ENCODE data around the gene FAT1.

DNA sequence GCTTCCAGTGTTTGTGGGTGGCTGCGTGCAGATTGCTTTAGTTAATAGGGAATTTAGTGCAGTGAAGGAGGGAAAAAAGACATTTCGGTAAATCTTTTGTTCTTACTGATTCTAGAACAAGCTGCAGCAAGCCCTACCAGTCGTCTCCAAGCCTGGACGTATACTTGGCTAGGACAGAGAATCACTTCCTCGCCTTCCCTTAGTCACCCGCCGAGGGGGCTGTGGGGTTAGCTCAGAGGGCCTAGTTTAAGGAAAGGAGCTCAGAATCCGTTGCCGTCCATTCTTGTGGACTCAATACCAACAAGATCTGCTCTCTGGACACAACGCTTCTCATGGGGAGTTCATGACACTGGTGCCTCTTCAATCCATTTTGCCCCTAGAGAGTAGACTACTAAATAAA is 36.3 kb upstream of the FAT1 start:
- TF ChIP-seq POLR2AphosphoS5 (IDR thresholded peaks at IDR 0.05; ENCODE audit: low read depth, low read length) (no peak), POLR2A (IDR thresholded peaks at IDR 0.05; ENCODE audit: low read depth, low read length) (no peak), TAF1 (IDR thresholded peaks at IDR 0.05; ENCODE audit: borderline replicate concordance, low read depth, low read length) (no peak)
